AG08395 (cell line): ENCODE results near the gene DUSP19.
A peak's percentile ranks its signal among the peaks of the same experiment; 100 is the strongest.
"Not testable (repeated sequence)": the region's sequence is repeated elsewhere in the genome, so short reads cannot be mapped to it uniquely, and the experiment has no call there.

Experiments used
- DNase-seq: peaks from one replicate; pipeline ENCODE4 v3.0.0; 2012; ENCODE audit warnings: mixed read lengths, low spot score

Gene DUSP19

GRCh38 chr2:183078464-183079138, at the start of gene DUSP19:
Gene DUSP19 (plus strand): TSS chr2:183078747. CDS start chr2:183078934, 187 bp downstream.
- DNase-seq = peak; percentile 96

GRCh38 chr2:183029219-183029618, 49.3 kb upstream of the DUSP19 start:
- no peak for DNase-seq

- no peak for DNase-seq
Observed at GRCh38 chr2:183031911-183032794, 46.4 kb upstream of the DUSP19 start.

GRCh38 chr2:183033951-183034350, 44.6 kb upstream of the DUSP19 start:
- DNase-seq = no peak

- no peak for DNase-seq
Observed at GRCh38 chr2:183034806-183035205, 43.7 kb upstream of the DUSP19 start.

GRCh38 chr2:183035298-183035953, 43.1 kb upstream of the DUSP19 start:
- DNase-seq = peak; percentile 63

GRCh38 chr2:183035954-183036669, 42.4 kb upstream of the DUSP19 start:
- DNase-seq = no peak

- peak; percentile 25 for DNase-seq
Observed at GRCh38 chr2:183037074-183037552, 41.4 kb upstream of the DUSP19 start.

GRCh38 chr2:183037553-183038340, 40.8 kb upstream of the DUSP19 start:
- DNase-seq = peak; percentile 20

GRCh38 chr2:183038341-183039300, 39.9 kb upstream of the DUSP19 start, which contains the start of gene NCKAP1:
Gene NCKAP1 (minus strand): TSS chr2:183038457. CDS start chr2:183038099, 358 bp downstream.
- DNase-seq = peak; percentile 91

GRCh38 chr2:183040604-183041003, 37.9 kb upstream of the DUSP19 start:
- no peak for DNase-seq

- not testable (repeated sequence) for DNase-seq
Observed at GRCh38 chr2:183043580-183043979, 35.0 kb upstream of the DUSP19 start.

GRCh38 chr2:183047486-183048125, 30.9 kb upstream of the DUSP19 start:
- DNase-seq = not testable (repeated sequence)

- no peak for DNase-seq
Observed at GRCh38 chr2:183049420-183049819, 29.1 kb upstream of the DUSP19 start.

- no peak for DNase-seq
Observed at GRCh38 chr2:183057333-183057985, 21.1 kb upstream of the DUSP19 start.

- DNase-seq = peak; percentile 80
Observed at GRCh38 chr2:183059561-183059960, 19.0 kb upstream of the DUSP19 start.

GRCh38 chr2:183060571-183061231, 17.8 kb upstream of the DUSP19 start:
- no peak for DNase-seq

GRCh38 chr2:183063083-183063482, 15.5 kb upstream of the DUSP19 start:
- peak; percentile 56 for DNase-seq
